GM18526 (cell line): Measurements from ENCODE around the gene TCF12.

ENCODE experiments used
- POLR2A ChIP-seq: IDR thresholded peaks from 3 replicates; pipeline ENCODE4 v1.6.1; 2011; ENCODE audit not compliant: insufficient read length; ENCODE audit errors: extremely low read depth

TCF12 gene

GRCh38 chr15:57283774-57284503, 365.5 kb downstream of the TCF12 start:
- TF ChIP-seq POLR2A, result no peak

GRCh38 chr15:57284535-57284934, 366.1 kb downstream of the TCF12 start:
- TF ChIP-seq POLR2A, result no peak

- TF ChIP-seq POLR2A, result no peak
Measured at GRCh38 chr15:57285386-57285785, 366.9 kb downstream of the TCF12 start.

GRCh38 chr15:57286446-57287122, 368.1 kb downstream of the TCF12 start:
- TF ChIP-seq POLR2A, result no peak

- TF ChIP-seq POLR2A, result no peak
Measured at GRCh38 chr15:57287123-57287521, 368.7 kb downstream of the TCF12 start.

GRCh38 chr15:57288926-57289580, 370.6 kb downstream of the TCF12 start:
- TF ChIP-seq POLR2A, result no peak

- TF ChIP-seq POLR2A, result no peak
Measured at GRCh38 chr15:57290187-57290586, 371.7 kb downstream of the TCF12 start.

- no peak for TF ChIP-seq POLR2A
Measured at GRCh38 chr15:57290826-57291225, 372.4 kb downstream of the TCF12 start.

- no peak for TF ChIP-seq POLR2A
Measured at GRCh38 chr15:57296473-57297162, 378.2 kb downstream of the TCF12 start.

GRCh38 chr15:57297163-57297593, 378.7 kb downstream of the TCF12 start:
- TF ChIP-seq POLR2A, result no peak

GRCh38 chr15:57297630-57298029, 379.2 kb downstream of the TCF12 start:
- TF ChIP-seq POLR2A, result no peak

GRCh38 chr15:57298204-57298603, 379.8 kb downstream of the TCF12 start:
- no peak for TF ChIP-seq POLR2A

- no peak for TF ChIP-seq POLR2A
Measured at GRCh38 chr15:57298843-57299550, 380.6 kb downstream of the TCF12 start.

- TF ChIP-seq POLR2A, result no peak
Measured at GRCh38 chr15:57301307-57301706, 382.9 kb downstream of the TCF12 start.
